Thyroid gland (tissue), 4 donors: ENCODE data around the gene HEG1.

Experiments used
- POLR2A ChIP-seq, 2 donors: fragments of 450-650 bp; IDR thresholded peaks; one replicate each; pipeline ENCODE4 v1.6.1; 2017; ENCODE audit warnings: antibody characterized with exemption in 2 of 2, mild to moderate bottlenecking in 2 of 2, moderate library complexity in 1 of 2
- TF ChIP-seq, protein P1 (sequence below), 6 experiments: fragments of 200-600 bp in 3 of 6; fragments of 450-650 bp in 3 of 6; sonication (generic) in 3 of 6; IDR thresholded peaks; one replicate each; pipeline ENCODE4 v1.5.1; 2016 to 2019; ENCODE audit warnings: antibody characterized with exemption in 6 of 6, mild to moderate bottlenecking in 2 of 6, inconsistent platforms in 1 of 6, moderate library complexity in 1 of 6

DNA sequence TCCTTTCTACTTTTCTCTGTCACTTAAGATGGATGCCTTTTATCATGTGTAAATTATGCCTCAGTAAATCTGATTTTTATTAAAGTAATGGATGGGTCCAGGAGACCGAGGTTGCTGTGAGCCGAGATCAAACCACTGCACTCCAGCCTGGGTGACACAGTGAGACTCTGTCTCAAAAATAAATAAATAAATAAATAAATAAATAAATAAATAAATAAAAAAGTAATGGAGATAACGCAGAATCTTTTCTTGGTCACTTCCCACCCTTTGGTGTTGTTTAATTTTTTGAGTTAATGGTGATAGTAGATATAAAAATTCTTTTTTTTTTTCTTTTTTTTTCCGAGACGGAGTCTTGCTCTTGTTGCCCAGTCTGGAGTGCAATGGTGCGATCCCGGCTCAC is 77.2 kb downstream of the HEG1 start:
- TF ChIP-seq, protein P1, sequence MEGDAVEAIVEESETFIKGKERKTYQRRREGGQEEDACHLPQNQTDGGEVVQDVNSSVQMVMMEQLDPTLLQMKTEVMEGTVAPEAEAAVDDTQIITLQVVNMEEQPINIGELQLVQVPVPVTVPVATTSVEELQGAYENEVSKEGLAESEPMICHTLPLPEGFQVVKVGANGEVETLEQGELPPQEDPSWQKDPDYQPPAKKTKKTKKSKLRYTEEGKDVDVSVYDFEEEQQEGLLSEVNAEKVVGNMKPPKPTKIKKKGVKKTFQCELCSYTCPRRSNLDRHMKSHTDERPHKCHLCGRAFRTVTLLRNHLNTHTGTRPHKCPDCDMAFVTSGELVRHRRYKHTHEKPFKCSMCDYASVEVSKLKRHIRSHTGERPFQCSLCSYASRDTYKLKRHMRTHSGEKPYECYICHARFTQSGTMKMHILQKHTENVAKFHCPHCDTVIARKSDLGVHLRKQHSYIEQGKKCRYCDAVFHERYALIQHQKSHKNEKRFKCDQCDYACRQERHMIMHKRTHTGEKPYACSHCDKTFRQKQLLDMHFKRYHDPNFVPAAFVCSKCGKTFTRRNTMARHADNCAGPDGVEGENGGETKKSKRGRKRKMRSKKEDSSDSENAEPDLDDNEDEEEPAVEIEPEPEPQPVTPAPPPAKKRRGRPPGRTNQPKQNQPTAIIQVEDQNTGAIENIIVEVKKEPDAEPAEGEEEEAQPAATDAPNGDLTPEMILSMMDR (IDR thresholded peaks at IDR 0.05): no peak
- TF ChIP-seq POLR2A (IDR thresholded peaks at IDR 0.05): no peak
